Erythroblast (primary cell): Measurements from ENCODE around the gene ALPL.

Experiments used
- GATA1 ChIP-seq: IDR thresholded peaks from 2 replicates; pipeline ENCODE4 v1.6.1; 2011; ENCODE audit warnings: low read depth, mild to moderate bottlenecking, control low read depth, low read length, moderate library complexity
- POLR2A ChIP-seq: IDR thresholded peaks from 2 replicates; pipeline ENCODE4 v1.6.1; 2011; ENCODE audit warnings: mild to moderate bottlenecking, low read length

- TF ChIP-seq POLR2A (no peak), GATA1 (no peak)
Observed at GRCh38 chr1:21579791-21580190, 70.6 kb downstream of the ALPL start.
